Measurements from ENCODE around the gene RAB11FIP3. TPM values are rescaled to one million over a fixed set of nuclear protein-coding genes. Genes with fewer than 3 reads are reported as not detected.

RAB11FIP3 gene
- polyA plus RNA-seq, 1 experiment = 13.3 TPM

GRCh38 chr16:535446-536405, 110.3 kb downstream of the RAB11FIP3 start:
- Histone ChIP-seq H3K36me3 (ENCODE audit: control insufficient read depth, insufficient read depth, low read length) (peaks cover 21% of the 10 kb centered on the region), H3K27me3 (ENCODE audit: control insufficient read depth, insufficient read depth, low read length) (no peaks in the 10 kb centered on the region), H3K4me3 (ENCODE audit: low read depth, low read length) (no peak overlapping the region)
- ChIA-PET CTCF (no interaction called here), POLR2A (no interaction called here)
- DNase-seq (ENCODE audit: low read depth) = no peak
- TF ChIP-seq CTCF (IDR thresholded peaks at IDR 0.05; ENCODE audit: insufficient read depth, low read depth, low read length) = no peak

GRCh38 chr16:536746-537145, 111.3 kb downstream of the RAB11FIP3 start:
- ChIA-PET POLR2A (no interaction called here), CTCF (no interaction called here)
- no peak for DNase-seq (ENCODE audit: low read depth)
- Histone ChIP-seq H3K36me3 (ENCODE audit: control insufficient read depth, insufficient read depth, low read length) (peaks cover 19% of the 10 kb centered on the region), H3K27me3 (ENCODE audit: control insufficient read depth, insufficient read depth, low read length) (no peaks in the 10 kb centered on the region), H3K4me3 (ENCODE audit: low read depth, low read length) (no peak overlapping the region)
- no peak for TF ChIP-seq CTCF (IDR thresholded peaks at IDR 0.05; ENCODE audit: insufficient read depth, low read depth, low read length)

- ChIA-PET CTCF (interaction anchor here (1.2 kb wide), 1 partner anchor 11 kb away, joined by 3 read pairs; no protein-coding TSS in a partner anchor), POLR2A (no interaction called here)
- Histone ChIP-seq H3K27me3 (ENCODE audit: control insufficient read depth, insufficient read depth, low read length) (no peaks in the 10 kb centered on the region), H3K36me3 (ENCODE audit: control insufficient read depth, insufficient read depth, low read length) (peaks cover 19% of the 10 kb centered on the region), H3K4me3 (ENCODE audit: low read depth, low read length) (no peak overlapping the region)
- DNase-seq (ENCODE audit: low read depth) = no peak
- peak; percentile 13; the same call in 1 of the 2 replicates for TF ChIP-seq CTCF (IDR thresholded peaks at IDR 0.05; ENCODE audit: insufficient read depth, low read depth, low read length)
These were observed 112.2 kb downstream of the RAB11FIP3 start for GRCh38 chr16:537415-538335.

DNA sequence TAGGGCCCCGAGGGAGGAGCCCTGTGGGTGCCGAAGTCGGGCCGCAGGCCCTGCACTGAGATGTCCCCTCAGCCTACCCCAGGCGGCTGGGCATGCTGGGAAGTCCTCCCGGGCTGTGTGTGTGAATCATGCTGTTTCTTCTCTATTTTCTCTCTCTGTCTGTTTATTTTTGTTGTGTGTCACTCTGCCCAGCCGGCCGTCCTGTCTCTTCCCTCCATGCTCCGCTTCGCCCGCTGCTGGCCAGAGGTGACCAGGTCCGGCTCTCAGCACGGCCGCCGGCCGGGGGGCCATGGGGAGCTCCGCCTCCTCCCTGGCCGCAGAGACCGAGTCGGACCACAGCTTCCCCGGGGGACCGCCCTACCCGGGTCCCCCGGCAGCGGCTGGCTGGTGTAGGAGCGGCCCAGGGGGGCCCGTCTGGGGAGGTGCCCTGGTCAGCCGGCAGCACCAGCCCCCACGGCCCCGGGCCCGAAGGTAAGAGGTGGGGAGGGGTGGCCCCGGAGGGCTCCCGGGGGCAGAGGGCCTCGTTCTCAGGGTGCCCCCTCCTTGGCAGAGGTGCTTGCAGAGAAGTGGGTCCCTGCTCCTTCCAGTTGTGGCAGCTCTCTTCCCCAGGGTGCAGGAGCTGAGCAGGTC, 114.6 kb downstream of the RAB11FIP3 start:
- no peak for TF ChIP-seq CTCF (IDR thresholded peaks at IDR 0.05; ENCODE audit: insufficient read depth, low read depth, low read length)
- POLR2A ChIA-PET = no interaction called here
- peaks cover 19% of the 10 kb centered on the region for H3K36me3 ChIP-seq (ENCODE audit: control insufficient read depth, insufficient read depth, low read length)
- CTCF ChIA-PET = no interaction called here
- no peak for DNase-seq (ENCODE audit: low read depth)
- H3K4me3 ChIP-seq (ENCODE audit: low read depth, low read length) = no peak overlapping the region
- H3K27me3 ChIP-seq (ENCODE audit: control insufficient read depth, insufficient read depth, low read length) = no peaks in the 10 kb centered on the region
